BJ (cell line): Measurements from ENCODE around the gene C19orf25. TPM values are rescaled to one million over a fixed set of nuclear protein-coding genes. Genes with fewer than 3 reads are reported as not detected.

Experiments
- CTCF ChIA-PET: fragments of 350-600 bp; formaldehyde crosslinking; extraction: SDS; loops from one replicate; lab custom pipeline; 2021; ENCODE audit warnings: antibody characterized with exemption, inconsistent platforms; lab: Yijun Ruan, JAX
- POLR2A ChIA-PET: fragments of 300-600 bp; sonication (Branson Sonifier 250); formaldehyde crosslinking; extraction: SDS; loops from one replicate; lab custom pipeline; 2021; ENCODE audit warnings: antibody characterized with exemption; lab: Charles Lee
- DNase-seq: peaks from one replicate; pipeline ENCODE4 v3.0.0-alpha.2; 2011; ENCODE audit warnings: low read depth
- H3K27me3 ChIP-seq: 2 replicates; pipeline ENCODE4 v1.6.0; 2011; ENCODE audit warnings: low read length; ENCODE audit not compliant: control insufficient read depth, insufficient read depth
- H3K36me3 ChIP-seq: 2 replicates; pipeline ENCODE4 v1.5.1; 2011; ENCODE audit warnings: low read length; ENCODE audit not compliant: control insufficient read depth, insufficient read depth
- H3K4me3 ChIP-seq: 2 replicates; pipeline ENCODE4 v1.5.1; 2011; ENCODE audit warnings: low read depth, mild to moderate bottlenecking, control low read depth, low read length
- CTCF ChIP-seq: IDR thresholded peaks from 2 replicates; pipeline ENCODE4 v1.5.1; 2011; ENCODE audit warnings: low read depth, mild to moderate bottlenecking, control low read depth, inconsistent platforms, low read length, moderate library complexity; ENCODE audit not compliant: insufficient read depth
- polyA plus RNA-seq: library from polyadenylated mRNA; depleted of rRNA; stranded (reverse); fragments of >200 nt; gene quantifications from 2 replicates; pipeline ENCODE4 v1.2.3, GENCODE V29; 2011

C19orf25 gene
- polyA plus RNA-seq, 1 experiment, result 32.6 TPM

GRCh38 chr19:1469255-1470054 is 9.6 kb downstream of the C19orf25 start:
- DNase-seq, result no peak
- Histone ChIP-seq H3K4me3 (peak overlapping the region; percentile 35; the same call in 1 of the 2 replicates), H3K36me3 (no peaks in the 10 kb centered on the region; the same call in 1 of the 2 replicates), H3K27me3 (peaks cover 25% of the 10 kb centered on the region)
- TF ChIP-seq CTCF, result no peak
- ChIA-PET POLR2A (no interaction called here), CTCF (interaction anchor here (1.2 to 4.3 kb wide), 2 partner anchors 11 to 25 kb away, joined by 4 to 21 read pairs; no protein-coding TSS in a partner anchor)

GRCh38 chr19:1468821-1469254 is 10.2 kb downstream of the C19orf25 start:
- Histone ChIP-seq H3K4me3 (peak overlapping the region; percentile 11), H3K27me3 (peaks cover 25% of the 10 kb centered on the region), H3K36me3 (no peaks in the 10 kb centered on the region; the same call in 1 of the 2 replicates)
- POLR2A ChIA-PET, result no interaction called here
- no peak for DNase-seq
- CTCF ChIA-PET, result interaction anchor here (1.2 to 4.3 kb wide), 2 partner anchors 10 to 25 kb away, joined by 4 to 21 read pairs; no protein-coding TSS in a partner anchor
- no peak for TF ChIP-seq CTCF

- CTCF ChIA-PET, result interaction anchor here (1.2 to 4.3 kb wide), 4 partner anchors 10 to 24 kb away, joined by 4 to 21 read pairs (median 5); no protein-coding TSS in a partner anchor
- Histone ChIP-seq H3K4me3 (peak overlapping the region; percentile 11), H3K36me3 (no peaks in the 10 kb centered on the region), H3K27me3 (peaks cover 25% of the 10 kb centered on the region)
- no peak for TF ChIP-seq CTCF
- POLR2A ChIA-PET, result no interaction called here
- DNase-seq, result no peak
Measured at GRCh38 chr19:1468274-1468820, 10.7 kb downstream of the C19orf25 start.

GRCh38 chr19:1467490-1468273 is 11.3 kb downstream of the C19orf25 start:
- ChIA-PET POLR2A (no interaction called here), CTCF (interaction anchor here (0.9 to 4.3 kb wide), 5 partner anchors 9 to 35 kb away, joined by 3 to 21 read pairs (median 5); no protein-coding TSS in a partner anchor)
- Histone ChIP-seq H3K27me3 (peaks cover 25% of the 10 kb centered on the region), H3K36me3 (no peaks in the 10 kb centered on the region), H3K4me3 (no peak overlapping the region)
- TF ChIP-seq CTCF, result no peak
- no peak for DNase-seq
